NCI-H1092 treated with DMSO at 0.1 percent for 48 hours (cell line): ENCODE data around the gene ARHGAP26.
A peak's percentile ranks its signal among the peaks of the same experiment; 100 is the strongest.
"Not testable (repeated sequence)": the region's sequence is repeated elsewhere in the genome, so short reads cannot be mapped to it uniquely, and the experiment has no call there.

Source experiments
- DNase-seq: peaks from one replicate; lab custom pipeline; 2025; lab: John Stamatoyannopoulos, UW

ARHGAP26 gene

DNA sequence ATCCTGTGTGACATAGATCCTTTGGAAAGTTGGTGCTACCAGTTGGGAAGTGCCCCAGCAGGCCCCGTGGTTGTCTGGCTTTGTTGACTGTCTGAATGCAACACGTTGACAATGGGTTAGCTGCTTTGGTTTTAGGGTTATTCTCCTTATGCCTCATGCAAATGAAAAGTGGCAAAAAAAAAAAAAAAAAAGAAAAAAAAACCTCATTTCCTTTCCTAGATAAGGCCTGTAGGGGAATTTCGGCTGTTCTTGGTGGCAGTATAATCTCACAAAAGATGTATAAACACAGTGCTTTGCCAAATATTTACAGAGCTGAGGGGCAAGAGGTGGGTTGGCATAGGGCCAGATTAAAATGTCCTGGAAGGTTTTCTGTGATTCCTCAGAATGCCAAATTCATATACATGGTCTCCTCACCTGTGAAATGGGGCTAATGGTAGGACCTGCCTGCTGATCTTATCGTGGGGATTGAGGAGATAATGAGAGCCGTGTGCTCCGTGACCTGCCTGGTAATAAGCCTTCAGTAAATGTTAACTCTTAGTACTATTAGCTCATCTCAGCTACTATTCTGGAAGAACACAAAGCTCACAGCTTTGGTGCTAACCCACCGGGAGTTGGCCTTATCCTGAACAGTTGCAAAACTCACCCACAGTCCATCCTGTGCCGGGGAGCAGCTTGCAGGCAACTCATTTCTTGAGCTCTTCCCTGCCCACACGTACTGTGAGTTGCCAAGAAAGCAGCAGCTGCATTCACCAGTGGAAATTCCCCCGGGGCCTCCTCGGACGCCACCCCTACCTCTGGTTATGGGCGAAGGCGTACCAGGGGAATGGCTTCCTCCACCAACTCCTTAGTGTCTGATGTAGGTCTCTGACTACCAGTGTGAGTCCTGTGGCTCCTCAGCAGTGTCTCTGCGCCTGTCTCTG, 413.0 kb downstream of the ARHGAP26 start:
- DNase-seq: peak; percentile 13

- peak; percentile 31 for DNase-seq
Observed at GRCh38 chr5:143183989-143184388, 413.8 kb downstream of the ARHGAP26 start.

GRCh38 chr5:143186623-143187022, 416.4 kb downstream of the ARHGAP26 start:
- DNase-seq: no peak

DNA sequence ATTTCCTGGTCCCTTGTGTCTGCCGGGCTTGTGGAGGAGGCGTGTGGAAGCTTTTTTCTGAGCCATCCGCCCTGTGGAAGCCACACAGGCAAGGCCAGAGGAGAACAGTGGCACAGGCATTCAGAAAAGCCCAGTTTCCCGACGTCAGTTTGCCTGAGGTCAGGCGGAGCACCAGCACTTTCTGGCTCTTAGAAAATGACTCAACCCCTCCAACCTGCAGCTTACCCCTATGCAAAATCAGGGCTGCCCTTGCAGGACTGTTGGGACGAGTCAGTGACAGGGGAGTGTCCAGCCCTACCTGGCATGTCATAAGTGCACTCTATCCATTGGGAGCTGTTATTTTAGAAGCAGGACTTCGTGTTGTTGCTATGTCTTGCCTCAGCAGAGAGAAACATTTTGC, 417.3 kb downstream of the ARHGAP26 start:
- DNase-seq: no peak

DNA sequence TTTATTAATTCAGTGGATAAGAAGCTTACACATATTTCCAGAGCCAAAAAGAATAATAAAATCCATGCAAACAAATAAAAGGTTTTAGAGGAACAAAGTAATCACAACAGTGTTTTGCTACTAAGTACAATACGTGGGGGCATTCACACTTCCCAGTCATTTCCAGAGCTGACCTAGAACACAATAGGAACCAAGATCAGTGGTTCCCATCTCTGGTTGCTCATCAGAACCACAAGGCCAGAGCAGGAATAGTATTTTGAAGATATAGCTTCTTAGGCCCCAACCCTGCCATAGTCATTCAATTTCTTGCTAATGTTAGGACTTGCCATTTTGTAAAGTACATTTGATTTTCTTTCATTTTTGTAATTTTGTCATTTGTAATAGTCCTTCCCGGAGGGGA, 417.9 kb downstream of the ARHGAP26 start:
- no peak for DNase-seq

GRCh38 chr5:143188692-143189091, 418.5 kb downstream of the ARHGAP26 start:
- no peak for DNase-seq

DNA sequence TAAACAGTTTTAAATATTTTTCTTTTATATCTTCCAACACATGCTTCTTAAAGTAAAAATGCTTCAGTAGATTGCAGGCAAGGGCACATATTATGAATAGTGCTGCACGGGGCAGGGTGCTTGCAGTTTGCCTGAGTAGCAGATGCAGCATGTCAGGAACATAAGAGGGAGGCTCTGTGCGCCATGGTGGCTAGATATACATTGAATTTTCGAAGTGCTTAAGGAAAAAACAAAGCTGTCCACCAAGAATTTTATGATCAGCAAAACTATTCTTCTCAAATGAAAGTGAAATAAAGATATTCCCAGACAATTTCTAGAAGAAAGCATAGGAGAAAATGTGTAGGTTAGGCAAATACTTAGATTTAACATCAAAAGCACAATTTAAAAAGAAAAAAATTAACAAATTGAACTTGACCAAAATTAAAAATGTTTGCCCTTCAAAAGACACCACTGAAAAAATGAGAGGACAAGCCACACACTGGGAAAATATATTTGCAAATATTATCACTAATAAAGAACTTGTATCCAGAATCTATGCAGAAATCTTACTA, 420.2 kb downstream of the ARHGAP26 start:
- no peak for DNase-seq

- no peak for DNase-seq
Observed at GRCh38 chr5:143191720-143192119, 421.5 kb downstream of the ARHGAP26 start.

DNA sequence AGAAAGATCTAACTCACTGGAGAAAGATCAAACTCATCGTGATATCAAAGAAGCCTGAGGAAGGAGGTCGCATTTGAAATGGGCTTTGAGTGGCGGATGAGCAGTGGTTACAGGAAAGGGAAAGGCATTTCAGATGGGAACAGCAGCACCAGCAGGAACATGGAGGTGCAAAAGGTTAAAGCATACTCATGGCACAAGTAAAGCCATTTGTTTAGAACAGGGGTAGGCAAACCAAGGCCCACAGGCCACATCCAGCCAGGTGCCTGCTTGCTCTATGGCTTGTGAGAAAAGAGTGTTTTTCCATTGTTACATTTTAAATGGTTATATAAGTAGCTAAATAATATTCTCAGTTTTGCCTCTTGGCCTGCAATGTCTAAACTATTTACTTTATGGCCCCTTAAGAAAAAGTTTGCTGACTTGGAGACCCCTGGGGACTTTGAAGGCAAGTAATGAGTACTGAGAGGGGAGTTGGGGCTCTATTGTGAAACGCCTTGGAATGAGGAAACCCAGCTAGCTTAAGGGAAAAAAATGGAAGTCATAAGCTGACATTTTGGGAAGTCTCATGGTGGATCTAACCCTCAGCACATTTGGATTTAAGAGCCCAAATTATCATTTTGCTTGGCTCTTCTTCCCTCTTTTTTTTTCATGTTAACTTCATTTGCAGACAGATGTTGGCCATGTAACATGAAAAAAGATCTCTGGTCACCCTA, 422.2 kb downstream of the ARHGAP26 start:
- no peak for DNase-seq

- no peak for DNase-seq
Observed at GRCh38 chr5:143194206-143194605, 424.0 kb downstream of the ARHGAP26 start.

DNA sequence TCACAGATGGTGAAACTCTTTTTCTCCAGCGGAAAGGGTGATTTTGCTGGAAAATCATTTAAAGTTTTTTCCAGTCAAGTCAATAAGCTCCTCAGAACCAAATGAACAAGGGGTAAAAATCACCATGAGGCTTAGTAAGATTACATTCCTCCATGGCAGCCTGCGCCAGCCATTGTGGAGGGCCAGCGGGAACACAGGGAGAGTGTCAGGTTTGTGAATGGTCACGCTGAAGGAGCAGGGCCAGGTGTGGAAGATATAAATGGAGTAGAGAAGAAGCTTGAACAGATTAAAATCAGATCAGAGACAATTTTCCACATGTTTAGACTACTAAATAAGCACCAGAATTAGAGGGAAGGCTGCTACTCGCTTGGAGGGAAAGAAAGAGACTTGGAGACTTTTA, 424.5 kb downstream of the ARHGAP26 start:
- DNase-seq: no peak

- no peak for DNase-seq
Observed at GRCh38 chr5:143195491-143195890, 425.3 kb downstream of the ARHGAP26 start.

GRCh38 chr5:143196601-143197259, 426.6 kb downstream of the ARHGAP26 start:
- no peak for DNase-seq

- DNase-seq: no peak
Observed at GRCh38 chr5:143197260-143197656, 427.1 kb downstream of the ARHGAP26 start.

DNA sequence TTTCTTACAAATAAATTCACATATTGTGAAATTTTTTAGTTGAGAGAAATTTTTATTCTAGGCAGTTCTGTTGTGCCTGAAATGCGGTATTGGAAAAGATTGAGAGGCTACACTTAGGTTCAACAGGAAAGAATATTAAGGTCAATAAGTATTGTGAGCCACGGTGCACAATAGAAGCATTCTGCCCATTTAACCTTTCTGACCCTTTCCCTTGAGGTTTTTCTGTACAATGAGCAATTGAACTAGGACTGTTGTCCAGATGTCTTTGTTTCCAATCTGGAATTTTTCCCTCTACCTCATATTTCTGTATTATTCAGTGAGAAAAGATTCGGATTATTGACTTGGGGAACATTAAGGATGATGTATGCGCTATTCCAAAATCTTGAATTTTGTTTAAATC, 428.2 kb downstream of the ARHGAP26 start:
- DNase-seq: no peak

- DNase-seq: no peak
Observed at GRCh38 chr5:143199161-143199560, 429.0 kb downstream of the ARHGAP26 start.

GRCh38 chr5:143199843-143200242, 429.7 kb downstream of the ARHGAP26 start:
- no peak for DNase-seq

- DNase-seq: no peak
Observed at GRCh38 chr5:143200781-143201398, 430.7 kb downstream of the ARHGAP26 start.

DNA sequence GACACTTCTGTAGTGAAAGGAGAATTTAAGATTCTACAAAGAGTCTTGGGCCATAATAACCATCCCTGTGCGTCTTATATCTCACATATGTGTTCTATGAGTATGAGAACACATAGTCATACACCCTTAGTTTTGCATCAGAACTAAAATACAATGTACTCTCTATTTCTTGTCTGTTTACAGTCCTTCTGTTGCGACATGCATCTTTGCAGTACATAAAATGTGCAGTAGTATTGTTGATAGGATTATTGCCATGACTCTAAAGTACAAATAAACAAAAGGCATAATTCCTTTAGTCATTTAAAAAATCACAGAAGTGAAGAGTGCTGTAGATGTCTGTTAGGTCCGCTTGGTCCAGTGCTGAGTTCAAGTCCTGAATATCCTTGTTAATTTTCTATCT, 431.4 kb downstream of the ARHGAP26 start:
- no peak for DNase-seq

- DNase-seq: not testable (repeated sequence)
Observed at GRCh38 chr5:143203301-143203956, 433.3 kb downstream of the ARHGAP26 start.

- no peak for DNase-seq
Observed at GRCh38 chr5:143204474-143205246, 434.5 kb downstream of the ARHGAP26 start.
